Smooth muscle cell (in vitro differentiated cells): ENCODE data around the gene NKIRAS1. TPM values are rescaled to one million over a fixed set of nuclear protein-coding genes. Genes with fewer than 3 reads are reported as not detected.
A peak's percentile ranks its signal among the peaks of the same experiment; 100 is the strongest.

ENCODE experiments used
- DNase-seq: peaks from one replicate; lab custom pipeline; 2025; ENCODE audit not compliant: unreplicated experiment; lab: John Stamatoyannopoulos, UW
- H2AFZ ChIP-seq: fragments of 200-600 bp; sonication (generic); 2 replicates; pipeline ENCODE4 v1.6.0; 2016; ENCODE audit warnings: antibody characterized with exemption, low read depth, mild to moderate bottlenecking
- H3F3A ChIP-seq: fragments of 200-600 bp; sonication (generic); 2 replicates; pipeline ENCODE4 v1.6.0; 2017; ENCODE audit warnings: antibody characterized with exemption, low read depth
- H3K27ac ChIP-seq: fragments of 200-600 bp; sonication (generic); 2 replicates; pipeline ENCODE4 v1.5.1; 2016; ENCODE audit warnings: low read depth, mild to moderate bottlenecking
- H3K27me3 ChIP-seq: fragments of 200-600 bp; sonication (generic); 2 replicates; pipeline ENCODE4 v1.6.1; 2016; ENCODE audit warnings: low read depth, mild to moderate bottlenecking
- H3K36me3 ChIP-seq: fragments of 200-600 bp; sonication (generic); 2 replicates; pipeline ENCODE4 v1.5.1; 2016; ENCODE audit warnings: low read depth
- H3K4me1 ChIP-seq: fragments of 200-600 bp; sonication (generic); 2 replicates; pipeline ENCODE4 v1.5.1; 2016; ENCODE audit warnings: low read depth
- H3K4me2 ChIP-seq: fragments of 200-600 bp; sonication (generic); 2 replicates; pipeline ENCODE4 v1.6.0; 2016; ENCODE audit warnings: mild to moderate bottlenecking
- H3K4me3 ChIP-seq: fragments of 200-600 bp; sonication (generic); 2 replicates; pipeline ENCODE4 v1.5.1; 2016; ENCODE audit warnings: mild to moderate bottlenecking
- H3K79me2 ChIP-seq: fragments of 200-600 bp; sonication (generic); 2 replicates; pipeline ENCODE4 v1.6.0; 2016; ENCODE audit warnings: low read depth, mild to moderate bottlenecking
- H3K9ac ChIP-seq: fragments of 200-600 bp; sonication (generic); 2 replicates; pipeline ENCODE4 v1.6.0; 2016; ENCODE audit warnings: low read depth
- H3K9me3 ChIP-seq: fragments of 200-600 bp; sonication (generic); replicated peaks from 2 replicates; pipeline ENCODE4 v1.5.1; 2016; ENCODE audit warnings: low read depth
- H4K20me1 ChIP-seq: fragments of 200-600 bp; sonication (generic); 2 replicates; pipeline ENCODE4 v1.6.0; 2016; ENCODE audit warnings: low read depth
- CTCF ChIP-seq: fragments of 200-600 bp; sonication (generic); IDR thresholded peaks from 2 replicates; pipeline ENCODE4 v1.5.1; 2017; ENCODE audit warnings: borderline replicate concordance, mild to moderate bottlenecking, antibody characterized with exemption; ENCODE audit not compliant: insufficient read depth, poor library complexity, severe bottlenecking
- WGBS: methylation state at CpG from one replicate; pipeline ENCODE4 v1.1.7; 2016; ENCODE audit warnings: low lambda C conversion rate; 5-methylcytosine and 5-hydroxymethylcytosine counted together
- polyA plus RNA-seq: library from polyadenylated mRNA; unstranded; fragments of >200 nt; fragmentation: Nextera tagmentation; extraction: Ambion mirVana; gene quantifications from 2 replicates; pipeline ENCODE4 v1.2.1, GENCODE V29; 2016
- total RNA-seq: library from RNA; depleted of rRNA; stranded (reverse); fragments of >200 nt; gene quantifications from 2 replicates; pipeline ENCODE4 v1.2.3, GENCODE V29; 2014

Gene NKIRAS1
- total and polyA plus RNA-seq, 2 experiments from 2014 or later: 15.3 to 17.1 TPM

DNA sequence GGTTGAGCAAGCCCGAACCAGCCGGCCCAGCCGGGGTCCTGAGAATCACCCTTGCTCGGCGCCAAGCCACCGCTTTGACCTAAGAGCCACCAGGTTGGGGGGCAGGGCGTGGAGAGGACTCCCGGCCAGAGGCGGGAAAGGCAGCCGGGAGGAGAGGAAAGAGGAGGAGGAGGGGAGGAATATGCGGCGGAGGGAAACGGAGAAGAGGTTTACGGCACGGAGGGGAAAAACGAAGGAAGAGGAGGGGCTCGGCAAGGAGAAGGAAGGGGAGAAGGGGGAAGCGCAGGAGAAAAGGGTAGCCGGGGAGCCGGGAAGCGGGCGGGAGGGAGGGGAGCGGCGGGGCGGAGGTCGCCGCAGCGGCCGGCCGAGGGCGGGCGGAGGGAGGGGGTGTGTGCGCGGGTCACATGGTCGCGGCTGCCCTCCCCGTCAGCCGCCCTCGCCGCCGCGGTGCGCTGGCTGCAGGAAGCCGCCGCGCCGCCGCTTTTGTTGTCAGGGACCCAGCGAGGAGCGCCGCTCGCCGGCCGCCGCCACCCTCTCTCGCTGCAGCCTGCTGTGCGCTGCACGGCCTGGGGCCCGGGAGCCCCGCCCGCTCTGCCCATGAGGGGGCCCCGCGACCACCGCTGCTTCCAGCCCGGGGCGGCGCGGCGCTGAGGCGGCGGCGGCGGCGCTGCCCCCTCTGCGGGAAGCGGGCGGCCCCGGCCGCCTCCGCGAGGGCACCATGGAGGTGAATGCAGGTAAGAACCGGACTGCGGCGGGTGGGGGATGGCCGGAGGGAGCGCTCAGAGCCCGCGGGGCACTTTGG, 28.3 kb upstream of the NKIRAS1 start, which contains the start of gene NR1D2:
Gene NR1D2 (plus strand): TSS at position 426 of the 802 bp plus-strand sequence. CDS start 293 bp downstream, at position 719.
- Histone ChIP-seq H3K36me3 (no peaks in the 10 kb centered on the region), H3K4me1 (peaks cover 11% of the 10 kb centered on the region), H3K4me2 (peak within 1 kb of the TSS; percentile 96), H3K27ac (peak within 1 kb of the TSS; percentile 95), H3K27me3 (no peaks in the 10 kb centered on the region), H3F3A (peaks cover 14% of the 10 kb centered on the region), H3K4me3 (peak within 1 kb of the TSS; percentile 77), H4K20me1 (peaks cover 40% of the 10 kb centered on the region), H3K9ac (peak within 1 kb of the TSS; percentile 91), H3K79me2 (peaks cover 31% of the 10 kb centered on the region), H2AFZ (peak within 1 kb of the TSS; percentile 94), H3K9me3 (no peaks in the 10 kb centered on the region)
- TF ChIP-seq CTCF: no peak
- DNase-seq: peak; percentile 48
- under 1% methylated on average over 43 of the region's 88 CpGs for WGBS

DNA sequence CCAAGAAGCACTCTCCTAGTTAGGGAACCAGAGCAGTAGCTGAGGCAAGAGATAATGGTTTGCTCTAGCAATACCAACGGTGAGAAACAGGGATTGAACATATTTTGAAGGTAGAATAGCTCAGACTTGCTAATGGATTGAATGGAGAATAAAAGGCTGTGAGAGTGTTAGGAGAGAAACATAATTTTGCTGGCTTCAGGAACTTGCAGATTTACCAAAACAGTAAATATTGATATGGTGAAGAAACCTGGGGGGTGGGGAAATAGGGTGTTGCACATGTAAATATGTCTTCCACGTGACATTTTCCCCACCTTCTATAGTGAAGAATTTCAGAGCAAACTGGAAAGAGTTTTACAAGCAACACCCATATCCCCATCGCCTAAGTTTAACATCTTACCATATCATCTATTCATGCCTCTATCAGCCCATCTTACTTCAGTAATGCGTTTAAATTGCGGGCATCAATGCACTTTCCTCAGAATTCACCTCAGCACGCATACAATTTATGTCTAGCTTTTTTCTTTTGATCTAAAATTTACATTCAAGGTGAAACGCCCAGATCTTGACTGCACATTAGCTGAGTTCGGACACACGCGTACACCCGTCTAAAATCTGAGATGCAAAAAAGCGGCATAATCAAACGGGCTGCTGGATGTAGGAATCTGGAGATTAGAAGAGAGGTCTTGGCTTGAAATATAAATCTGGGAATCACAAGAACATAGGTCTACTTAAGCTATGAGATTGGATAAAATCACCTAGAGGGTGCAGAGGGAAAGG, 27.4 kb upstream of the NKIRAS1 start:
- Histone ChIP-seq H2AFZ (peak overlapping the region; percentile 94), H3K4me1 (peaks cover 11% of the 10 kb centered on the region), H3K4me2 (peak overlapping the region; percentile 96), H3K9ac (peak overlapping the region; percentile 89), H3K9me3 (no peaks in the 10 kb centered on the region), H3F3A (peaks cover 14% of the 10 kb centered on the region), H3K36me3 (no peaks in the 10 kb centered on the region), H3K4me3 (peak overlapping the region; percentile 77), H3K79me2 (peaks cover 23% of the 10 kb centered on the region), H4K20me1 (peaks cover 32% of the 10 kb centered on the region), H3K27ac (no peak overlapping the region), H3K27me3 (no peaks in the 10 kb centered on the region)
- no peak for DNase-seq
- 6% methylated on average over 13 of the region's 13 CpGs for WGBS
- TF ChIP-seq CTCF: no peak

- H3K79me2 ChIP-seq: peaks cover 7% of the 10 kb centered on the region
- peaks cover 15% of the 10 kb centered on the region for H4K20me1 ChIP-seq
- no peak for TF ChIP-seq CTCF
- no peaks in the 10 kb centered on the region for H3K9me3 ChIP-seq
- WGBS: 68% methylated on average over 11 of the region's 11 CpGs
- peaks cover 14% of the 10 kb centered on the region for H3F3A ChIP-seq
- H3K9ac ChIP-seq: no peak overlapping the region
- H3K4me1 ChIP-seq: peaks cover 11% of the 10 kb centered on the region
- no peak overlapping the region for H3K27ac ChIP-seq
- DNase-seq: no peak
- no peak overlapping the region for H3K4me2 ChIP-seq
- H3K27me3 ChIP-seq: no peaks in the 10 kb centered on the region
- no peak overlapping the region for H3K4me3 ChIP-seq
- H2AFZ ChIP-seq: no peak overlapping the region
- no peaks in the 10 kb centered on the region for H3K36me3 ChIP-seq
These were observed 25.8 kb upstream of the NKIRAS1 start for GRCh38 chr3:23942546-23942945.
